ENCODE measurements around the gene ATP9A. TPM values are rescaled to one million over a fixed set of nuclear protein-coding genes. Genes with fewer than 3 reads are reported as not detected.

The ATP9A gene
- total RNA-seq, 2 experiments from 2014 or later: 0.11 to 0.19 TPM

DNA sequence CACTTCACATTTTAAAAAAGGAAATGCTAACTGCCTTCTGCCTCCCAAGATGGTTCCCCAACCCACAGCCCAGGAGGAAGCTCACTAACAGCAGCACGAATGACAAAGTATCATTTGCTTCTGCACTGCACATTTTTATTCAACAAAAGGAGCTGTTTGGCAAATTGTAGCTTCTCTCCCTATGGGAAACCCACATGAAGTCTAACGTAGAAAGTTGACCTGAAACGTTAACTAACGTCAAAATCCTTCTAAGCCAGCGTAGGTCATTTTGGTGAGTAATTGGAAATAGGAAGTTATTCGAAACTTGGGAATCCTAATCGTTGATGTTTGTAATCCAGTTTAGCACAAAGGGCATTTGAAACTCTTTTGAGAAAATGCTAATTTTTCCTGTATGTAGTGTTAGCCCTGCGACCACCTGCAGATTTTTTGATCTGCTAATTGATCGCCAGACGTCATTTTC lies 31.2 kb upstream of the ATP9A start:
- H3K4me3 Mint-ChIP-seq: no peak overlapping the region
- ATAC-seq (ENCODE audit: poor library complexity) (no peak), DNase-seq (no peak)
- no peaks in the 10 kb centered on the region for H3K9me3 Mint-ChIP-seq
- no peak overlapping the region for H3K27ac Mint-ChIP-seq
- ChIA-PET CTCF (no interaction called here), POLR2A (no interaction called here)
- H3K4me1 Mint-ChIP-seq (ENCODE audit: low read depth): peaks cover 14% of the 10 kb centered on the region
- Histone ChIP-seq H3K9me3 (ENCODE audit: control insufficient read depth in 1 of 2, insufficient read depth in 1 of 2, low read length in 2 of 2) (peaks cover 0 to 10% of the 10 kb centered on the region in 2 experiments), H3K27ac (ENCODE audit: low read depth in 1 of 2, low read length in 2 of 2) (no peak overlapping the region), H3K36me3 (ENCODE audit: insufficient read depth, low read length) (no peaks in the 10 kb centered on the region), H3K4me3 (ENCODE audit: low read length) (no peak overlapping the region), H3K4me1 (ENCODE audit: insufficient read depth, low read length) (peaks cover 15% of the 10 kb centered on the region), H3K27me3 (ENCODE audit: control insufficient read depth in 1 of 2, insufficient read depth in 2 of 2, low read length in 2 of 2) (peaks cover 26 to 57% of the 10 kb centered on the region in 2 experiments)
- intact Hi-C loops (cut with DNase I, micrococcal nuclease): loop anchor here in 1 of 2 experiments (10.0 kb wide), 1 partner anchor 285 kb away; no protein-coding TSS in a partner anchor
- H3K27me3 Mint-ChIP-seq: peaks cover 70% of the 10 kb centered on the region
- H3K36me3 Mint-ChIP-seq (ENCODE audit: low read depth): no peaks in the 10 kb centered on the region
- TF ChIP-seq, protein P1, sequence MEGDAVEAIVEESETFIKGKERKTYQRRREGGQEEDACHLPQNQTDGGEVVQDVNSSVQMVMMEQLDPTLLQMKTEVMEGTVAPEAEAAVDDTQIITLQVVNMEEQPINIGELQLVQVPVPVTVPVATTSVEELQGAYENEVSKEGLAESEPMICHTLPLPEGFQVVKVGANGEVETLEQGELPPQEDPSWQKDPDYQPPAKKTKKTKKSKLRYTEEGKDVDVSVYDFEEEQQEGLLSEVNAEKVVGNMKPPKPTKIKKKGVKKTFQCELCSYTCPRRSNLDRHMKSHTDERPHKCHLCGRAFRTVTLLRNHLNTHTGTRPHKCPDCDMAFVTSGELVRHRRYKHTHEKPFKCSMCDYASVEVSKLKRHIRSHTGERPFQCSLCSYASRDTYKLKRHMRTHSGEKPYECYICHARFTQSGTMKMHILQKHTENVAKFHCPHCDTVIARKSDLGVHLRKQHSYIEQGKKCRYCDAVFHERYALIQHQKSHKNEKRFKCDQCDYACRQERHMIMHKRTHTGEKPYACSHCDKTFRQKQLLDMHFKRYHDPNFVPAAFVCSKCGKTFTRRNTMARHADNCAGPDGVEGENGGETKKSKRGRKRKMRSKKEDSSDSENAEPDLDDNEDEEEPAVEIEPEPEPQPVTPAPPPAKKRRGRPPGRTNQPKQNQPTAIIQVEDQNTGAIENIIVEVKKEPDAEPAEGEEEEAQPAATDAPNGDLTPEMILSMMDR (IDR thresholded peaks at IDR 0.05): no peak

- no peak for ATAC-seq (ENCODE audit: poor library complexity)
- DNase-seq: no peak
- TF ChIP-seq, protein P1 (IDR thresholded peaks at IDR 0.05): no peak
- Mint-ChIP-seq H3K9me3 (no peaks in the 10 kb centered on the region), H3K36me3 (ENCODE audit: low read depth) (no peaks in the 10 kb centered on the region), H3K27ac (no peak overlapping the region), H3K4me3 (no peak overlapping the region), H3K4me1 (ENCODE audit: low read depth) (peaks cover 14% of the 10 kb centered on the region), H3K27me3 (peaks cover 65% of the 10 kb centered on the region)
- POLR2A ChIA-PET: no interaction called here
- Histone ChIP-seq H3K36me3 (ENCODE audit: insufficient read depth, low read length) (no peaks in the 10 kb centered on the region), H3K4me3 (ENCODE audit: low read length) (no peak overlapping the region), H3K27ac (ENCODE audit: low read depth in 1 of 2, low read length in 2 of 2) (no peak overlapping the region), H3K27me3 (ENCODE audit: control insufficient read depth in 1 of 2, insufficient read depth in 2 of 2, low read length in 2 of 2) (peaks cover 24 to 45% of the 10 kb centered on the region in 2 experiments), H3K4me1 (ENCODE audit: insufficient read depth, low read length) (peaks cover 15% of the 10 kb centered on the region), H3K9me3 (ENCODE audit: control insufficient read depth in 1 of 2, insufficient read depth in 1 of 2, low read length in 2 of 2) (peaks cover 0 to 10% of the 10 kb centered on the region in 2 experiments)
- intact Hi-C loops (cut with DNase I, micrococcal nuclease): loop anchor here in 1 of 2 experiments (10.0 kb wide), 1 partner anchor 287 kb away; no protein-coding TSS in a partner anchor
- CTCF ChIA-PET: no interaction called here
Measured at GRCh38 chr20:51797357-51798025, 29.3 kb upstream of the ATP9A start.

DNA sequence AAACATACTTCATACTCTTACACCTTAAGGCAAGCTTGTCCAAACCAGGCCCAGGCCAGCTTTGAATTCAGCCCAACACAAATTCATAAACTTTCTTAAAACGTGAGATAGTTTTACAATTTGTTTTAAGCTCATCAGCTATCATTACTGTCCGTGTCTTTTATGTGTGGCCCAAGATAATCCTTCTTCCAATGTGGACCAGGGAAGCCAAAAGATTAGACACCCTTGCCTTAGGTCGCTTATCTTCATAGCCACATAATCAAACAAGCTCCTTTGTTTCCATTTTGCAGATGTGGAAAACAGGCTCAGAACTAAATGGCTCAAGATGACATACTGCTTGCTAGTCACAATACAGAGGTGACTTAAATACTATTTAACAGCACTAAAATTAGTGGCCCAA lies 28.1 kb upstream of the ATP9A start:
- Histone ChIP-seq H3K4me1 (ENCODE audit: insufficient read depth, low read length) (peaks cover 13% of the 10 kb centered on the region), H3K4me3 (ENCODE audit: low read length) (no peak overlapping the region), H3K36me3 (ENCODE audit: insufficient read depth, low read length) (no peaks in the 10 kb centered on the region), H3K27me3 (ENCODE audit: control insufficient read depth in 1 of 2, insufficient read depth in 2 of 2, low read length in 2 of 2) (peaks cover 19 to 33% of the 10 kb centered on the region in 2 experiments), H3K27ac (ENCODE audit: low read depth in 1 of 2, low read length in 2 of 2) (no peak overlapping the region), H3K9me3 (ENCODE audit: control insufficient read depth in 1 of 2, insufficient read depth in 1 of 2, low read length in 2 of 2) (peaks cover 0 to 7% of the 10 kb centered on the region in 2 experiments)
- intact Hi-C loops (cut with DNase I, micrococcal nuclease): loop anchor here in 1 of 2 experiments (10.0 kb wide), 1 partner anchor 288 kb away; no protein-coding TSS in a partner anchor
- H3K4me3 Mint-ChIP-seq: no peak overlapping the region
- no peak overlapping the region for H3K27ac Mint-ChIP-seq
- CTCF ChIA-PET: no interaction called here
- peaks cover 14% of the 10 kb centered on the region for H3K4me1 Mint-ChIP-seq (ENCODE audit: low read depth)
- ATAC-seq (ENCODE audit: poor library complexity) (no peak), DNase-seq (no peak)
- no peaks in the 10 kb centered on the region for H3K9me3 Mint-ChIP-seq
- POLR2A ChIA-PET: no interaction called here
- H3K36me3 Mint-ChIP-seq (ENCODE audit: low read depth): no peaks in the 10 kb centered on the region
- TF ChIP-seq, protein P1 (IDR thresholded peaks at IDR 0.05): no peak
- H3K27me3 Mint-ChIP-seq: peaks cover 62% of the 10 kb centered on the region

Measured in CD4-positive, alpha-beta T cell (primary cell).